ENCODE data around the gene EEFSEC. TPM values are rescaled to one million over a fixed set of nuclear protein-coding genes. Genes with fewer than 3 reads are reported as not detected.

EEFSEC gene
- total RNA-seq, 1 experiment from 2014 or later: 9.5 TPM

- no peak overlapping the region for H3K4me2 ChIP-seq (ENCODE audit: insufficient read depth, insufficient read length, low read length)
- no peaks in the 10 kb centered on the region for H3K23me2 ChIP-seq (ENCODE audit: insufficient read length, low read depth, low read length, poor library complexity, severe bottlenecking)
- no peak overlapping the region for H2BK5ac ChIP-seq (ENCODE audit: insufficient read length, low read length)
- H3K18ac ChIP-seq (ENCODE audit: insufficient read length, low read depth, low read length): no peak overlapping the region
- no peak overlapping the region for H4K91ac ChIP-seq (ENCODE audit: insufficient read length, low read depth, low read length)
- H3K4ac ChIP-seq (ENCODE audit: low read depth, low read length): no peak overlapping the region
- no peaks in the 10 kb centered on the region for H3K9me3 ChIP-seq (ENCODE audit: control insufficient read depth, low read depth, low read length)
- H3K14ac ChIP-seq (ENCODE audit: insufficient read depth, low read length): no peak overlapping the region
- no peak overlapping the region for H2BK20ac ChIP-seq (ENCODE audit: low read depth, low read length, poor library complexity, severe bottlenecking)
- no peak overlapping the region for H3K27ac Mint-ChIP-seq
- no peak overlapping the region for H3K9ac ChIP-seq (ENCODE audit: extremely low read depth, insufficient read length, low read length)
- peaks cover under 1 to 2% of the 10 kb centered on the region in 2 experiments; a peak in 4 of 5 replicates for H3K9me3 Mint-ChIP-seq
- H3K23ac ChIP-seq (ENCODE audit: insufficient read length, low read depth, low read length): no peak overlapping the region
- TF ChIP-seq CTCF (conservative IDR thresholded peaks at IDR 0.05): no peak
- H3K27me3 ChIP-seq (ENCODE audit: insufficient read depth, low read length): no peaks in the 10 kb centered on the region
- DNase-seq: no peak
- no peak overlapping the region for H2BK15ac ChIP-seq (ENCODE audit: low read depth, low read length)
- H4K8ac ChIP-seq (replicated peaks; ENCODE audit: insufficient read length, low read depth, low read length): no peak overlapping the region
- no peak overlapping the region for H2AK5ac ChIP-seq (ENCODE audit: insufficient read length, low read length)
- no peak overlapping the region for H2BK12ac ChIP-seq (ENCODE audit: insufficient read length, low read depth, low read length)
- H4K20me1 ChIP-seq (ENCODE audit: control insufficient read depth, insufficient read depth, insufficient read length): peaks cover 4% of the 10 kb centered on the region
- WGBS (ENCODE audit: extremely low coverage, insufficient read length, low lambda C conversion rate): no CpG with 5 or more reads among the region's 11 CpGs
- peaks cover 30 to 31% of the 10 kb centered on the region in 2 experiments for H3K4me1 Mint-ChIP-seq
- H3K36me3 Mint-ChIP-seq (ENCODE audit: insufficient read depth in 1 of 3, low read depth in 3 of 3): peaks cover 0 to under 1% (median 0%) of the 10 kb centered on the region in 3 experiments; a peak in 2 of 7 replicates
- H3K27ac ChIP-seq (ENCODE audit: insufficient read length, low read depth, low read length): no peak overlapping the region
- H3K56ac ChIP-seq (ENCODE audit: insufficient read length, low read depth, low read length): no peak overlapping the region
- 0 out of 2 replicates have a peak, but pooled peaks cover 3% of the 10 kb centered on the region for H3K4me1 ChIP-seq (ENCODE audit: insufficient read depth, low read length)
- no peak overlapping the region for H3T11ph ChIP-seq (ENCODE audit: low read length)
- no peaks in the 10 kb centered on the region for H3K79me1 ChIP-seq (ENCODE audit: insufficient read depth, low read depth, low read length, poor library complexity, severe bottlenecking)
- H4K5ac ChIP-seq (ENCODE audit: insufficient read length, low read depth, low read length): no peak overlapping the region
- no peaks in the 10 kb centered on the region for H3K79me2 ChIP-seq (ENCODE audit: insufficient read depth, low read length)
- H2AFZ ChIP-seq (ENCODE audit: low read length): no peak overlapping the region
- no peaks in the 10 kb centered on the region for H3K27me3 Mint-ChIP-seq (ENCODE audit: low read depth)
- no peak overlapping the region for H2BK120ac ChIP-seq (ENCODE audit: low read depth, low read length, poor library complexity, severe bottlenecking)
- H3K4me3 Mint-ChIP-seq: no peak overlapping the region
Observed at GRCh38 chr3:128229106-128229857, 76.0 kb downstream of the EEFSEC start.
